Measurements from ENCODE around the gene NAA50. TPM values are rescaled to one million over a fixed set of nuclear protein-coding genes. Genes with fewer than 3 reads are reported as not detected.

The NAA50 gene
- total and polyA plus RNA-seq, 10 of the 15 experiments (the other 5 are each of a cell fraction or from before 2014, with no cell fraction given): 31.7 to 205 (median 110) TPM

DNA sequence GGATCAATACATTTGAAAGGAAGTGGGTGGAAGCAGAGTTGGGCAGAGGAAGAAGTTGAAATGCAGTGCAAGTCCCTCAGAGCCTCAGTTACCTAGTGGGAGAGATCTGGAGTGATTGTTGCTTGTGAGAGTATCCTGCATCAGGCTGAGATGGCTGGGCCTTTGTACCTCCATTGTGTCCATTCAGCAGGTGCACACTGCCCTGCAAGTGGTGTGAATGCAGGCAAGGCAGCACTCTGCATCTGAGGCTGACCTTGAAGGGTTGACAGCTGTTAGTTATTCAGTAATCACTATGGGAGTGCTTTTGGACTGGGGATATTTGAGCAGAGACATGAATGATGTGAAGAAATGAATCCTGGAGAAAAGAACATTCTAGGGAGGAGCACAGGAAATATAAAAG, 25.9 kb upstream of the NAA50 start:
- no peak overlapping the region for H2AFZ ChIP-seq (ENCODE audit: control insufficient read depth, low read depth, low read length)
- ATAC-seq: no peak
- in situ Hi-C loops (cut with MboI) (no loop called here), intact Hi-C loops (cut with micrococcal nuclease; ENCODE audit: unreplicated experiment) (no loop called here)
- no peak for FAIRE-seq
- TF ChIP-seq PML (IDR thresholded peaks at IDR 0.05; ENCODE audit: low read length) (no peak), GATAD2B (conservative IDR thresholded peaks at IDR 0.05; ENCODE audit: low read depth) (no peak), SIX5 (IDR thresholded peaks at IDR 0.05; ENCODE audit: low read depth, low read length, severe bottlenecking) (no peak), SPI1 (IDR thresholded peaks at IDR 0.05; ENCODE audit: borderline replicate concordance, insufficient read depth, low read depth, low read length) (no peak), NFXL1 (IDR thresholded peaks at IDR 0.05; ENCODE audit: borderline replicate concordance) (no peak), MEF2A (IDR thresholded peaks at IDR 0.05; ENCODE audit: insufficient read depth, low read depth, low read length) (no peak)
- TF ChIP-seq, protein P1, sequence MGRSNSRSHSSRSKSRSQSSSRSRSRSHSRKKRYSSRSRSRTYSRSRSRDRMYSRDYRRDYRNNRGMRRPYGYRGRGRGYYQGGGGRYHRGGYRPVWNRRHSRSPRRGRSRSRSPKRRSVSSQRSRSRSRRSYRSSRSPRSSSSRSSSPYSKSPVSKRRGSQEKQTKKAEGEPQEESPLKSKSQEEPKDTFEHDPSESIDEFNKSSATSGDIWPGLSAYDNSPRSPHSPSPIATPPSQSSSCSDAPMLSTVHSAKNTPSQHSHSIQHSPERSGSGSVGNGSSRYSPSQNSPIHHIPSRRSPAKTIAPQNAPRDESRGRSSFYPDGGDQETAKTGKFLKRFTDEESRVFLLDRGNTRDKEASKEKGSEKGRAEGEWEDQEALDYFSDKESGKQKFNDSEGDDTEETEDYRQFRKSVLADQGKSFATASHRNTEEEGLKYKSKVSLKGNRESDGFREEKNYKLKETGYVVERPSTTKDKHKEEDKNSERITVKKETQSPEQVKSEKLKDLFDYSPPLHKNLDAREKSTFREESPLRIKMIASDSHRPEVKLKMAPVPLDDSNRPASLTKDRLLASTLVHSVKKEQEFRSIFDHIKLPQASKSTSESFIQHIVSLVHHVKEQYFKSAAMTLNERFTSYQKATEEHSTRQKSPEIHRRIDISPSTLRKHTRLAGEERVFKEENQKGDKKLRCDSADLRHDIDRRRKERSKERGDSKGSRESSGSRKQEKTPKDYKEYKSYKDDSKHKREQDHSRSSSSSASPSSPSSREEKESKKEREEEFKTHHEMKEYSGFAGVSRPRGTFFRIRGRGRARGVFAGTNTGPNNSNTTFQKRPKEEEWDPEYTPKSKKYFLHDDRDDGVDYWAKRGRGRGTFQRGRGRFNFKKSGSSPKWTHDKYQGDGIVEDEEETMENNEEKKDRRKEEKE (IDR thresholded peaks at IDR 0.05): no peak
- TF ChIP-seq, protein P2, sequence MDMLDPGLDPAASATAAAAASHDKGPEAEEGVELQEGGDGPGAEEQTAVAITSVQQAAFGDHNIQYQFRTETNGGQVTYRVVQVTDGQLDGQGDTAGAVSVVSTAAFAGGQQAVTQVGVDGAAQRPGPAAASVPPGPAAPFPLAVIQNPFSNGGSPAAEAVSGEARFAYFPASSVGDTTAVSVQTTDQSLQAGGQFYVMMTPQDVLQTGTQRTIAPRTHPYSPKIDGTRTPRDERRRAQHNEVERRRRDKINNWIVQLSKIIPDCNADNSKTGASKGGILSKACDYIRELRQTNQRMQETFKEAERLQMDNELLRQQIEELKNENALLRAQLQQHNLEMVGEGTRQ (IDR thresholded peaks at IDR 0.05; ENCODE audit: borderline replicate concordance, low read depth, low read length): no peak
- ChIA-PET CTCF (no interaction called here), POLR2A (no interaction called here), RAD21 (ENCODE audit: unreplicated experiment) (no interaction called here), SMC1A (ENCODE audit: uncharacterized antibody, unreplicated experiment) (interaction anchor here (0.5 kb wide), 1 partner anchor 87 kb away, joined by 4 read pairs; no protein-coding TSS in a partner anchor)
- DNase-seq (ENCODE audit: low read depth, low spot score): no peak
- no peaks in the 10 kb centered on the region for H3K9me3 ChIP-seq (replicated peaks; ENCODE audit: control insufficient read depth, insufficient read depth, low read length)
- H3K9ac ChIP-seq (ENCODE audit: control insufficient read depth, insufficient read depth, low read length): no peak overlapping the region
- no TSS peak for BruUV-seq (replicated peaks)
- no peaks in the 10 kb centered on the region for H3K27me3 ChIP-seq (replicated peaks in 1 of 2; ENCODE audit: control insufficient read depth in 2 of 2, insufficient read depth in 2 of 2, low read length in 1 of 2)
- H3K4me1 ChIP-seq (ENCODE audit: control insufficient read depth, insufficient read depth, low read length): no peaks in the 10 kb centered on the region
- no peak overlapping the region for H3K27ac ChIP-seq (ENCODE audit: control insufficient read depth, insufficient read depth)
- no peak overlapping the region for H3K4me2 ChIP-seq (ENCODE audit: control insufficient read depth, insufficient read depth)
- no peaks in the 10 kb centered on the region for H3K79me2 ChIP-seq (ENCODE audit: control insufficient read depth, insufficient read depth, low read length)
- H3K4me3 ChIP-seq: no peak overlapping the region
- H4K20me1 ChIP-seq (ENCODE audit: control insufficient read depth, insufficient read depth): no peaks in the 10 kb centered on the region
- no peaks in the 10 kb centered on the region for H3K36me3 ChIP-seq (ENCODE audit: control insufficient read depth in 2 of 2, insufficient read depth in 2 of 2, low read length in 1 of 2)

Data from GM12878 (cell line).